Measurements from ENCODE around the gene POPDC2.

The POPDC2 gene

GRCh38 chr3:119611664-119612063, 48.7 kb downstream of the POPDC2 start:
- no peak for TF ChIP-seq CTCF (IDR thresholded peaks at IDR 0.05; ENCODE audit: borderline replicate concordance, extremely low read depth, low read length, poor library complexity, severe bottlenecking)
- TF ChIP-seq EZH2 (IDR thresholded peaks at IDR 0.05; ENCODE audit: borderline replicate concordance, low read depth, low read length, severe bottlenecking) = no peak
- Histone ChIP-seq H4K20me1 (ENCODE audit: insufficient read depth, low read length) (no peaks in the 10 kb centered on the region), H3K4me3 (ENCODE audit: low read depth in 1 of 2, low read length in 2 of 2) (no peak overlapping the region), H3K4me2 (ENCODE audit: insufficient read depth, low read length) (no peak overlapping the region), H3K27ac (ENCODE audit: low read length) (no peak overlapping the region), H3K79me2 (ENCODE audit: insufficient read depth, low read length) (no peaks in the 10 kb centered on the region), H3K27me3 (ENCODE audit: insufficient read depth, low read length, poor library complexity) (no peaks in the 10 kb centered on the region), H3K36me3 (ENCODE audit: insufficient read depth, low read length) (no peaks in the 10 kb centered on the region), H3K9me3 (ENCODE audit: insufficient read depth, low read length, severe bottlenecking) (no peaks in the 10 kb centered on the region), H3K4me1 (ENCODE audit: insufficient read depth, low read length) (no peaks in the 10 kb centered on the region), H3K9ac (ENCODE audit: low read depth, low read length) (no peak overlapping the region), H2AFZ (ENCODE audit: low read depth, low read length) (no peak overlapping the region)
- ATAC-seq (ENCODE audit: insufficient read depth, low read depth) (no peak), DNase-seq (no peak)

- TF ChIP-seq EZH2 (IDR thresholded peaks at IDR 0.05; ENCODE audit: borderline replicate concordance, low read depth, low read length, severe bottlenecking) = no peak
- TF ChIP-seq CTCF (IDR thresholded peaks at IDR 0.05; ENCODE audit: borderline replicate concordance, extremely low read depth, low read length, poor library complexity, severe bottlenecking) = no peak
- Histone ChIP-seq H2AFZ (ENCODE audit: low read depth, low read length) (no peak overlapping the region), H4K20me1 (ENCODE audit: insufficient read depth, low read length) (no peaks in the 10 kb centered on the region), H3K27me3 (ENCODE audit: insufficient read depth, low read length, poor library complexity) (no peaks in the 10 kb centered on the region), H3K4me3 (ENCODE audit: low read depth in 1 of 2, low read length in 2 of 2) (no peak overlapping the region), H3K4me1 (ENCODE audit: insufficient read depth, low read length) (no peaks in the 10 kb centered on the region), H3K79me2 (ENCODE audit: insufficient read depth, low read length) (no peaks in the 10 kb centered on the region), H3K9ac (ENCODE audit: low read depth, low read length) (no peak overlapping the region), H3K36me3 (ENCODE audit: insufficient read depth, low read length) (no peaks in the 10 kb centered on the region), H3K27ac (ENCODE audit: low read length) (no peak overlapping the region), H3K9me3 (ENCODE audit: insufficient read depth, low read length, severe bottlenecking) (no peaks in the 10 kb centered on the region), H3K4me2 (ENCODE audit: insufficient read depth, low read length) (no peak overlapping the region)
- DNase-seq (no peak), ATAC-seq (ENCODE audit: insufficient read depth, low read depth) (no peak)
Measured at GRCh38 chr3:119609301-119609700, 51.1 kb downstream of the POPDC2 start.

- no peaks in the 10 kb centered on the region for H3K27me3 ChIP-seq (ENCODE audit: insufficient read depth, low read length, poor library complexity)
- no peak overlapping the region for H3K4me3 ChIP-seq (ENCODE audit: low read depth in 1 of 2, low read length in 2 of 2)
- no peak overlapping the region for H3K9ac ChIP-seq (ENCODE audit: low read depth, low read length)
- H3K79me2 ChIP-seq (ENCODE audit: insufficient read depth, low read length) = no peaks in the 10 kb centered on the region
- H3K9me3 ChIP-seq (ENCODE audit: insufficient read depth, low read length, severe bottlenecking) = no peaks in the 10 kb centered on the region
- no peaks in the 10 kb centered on the region for H4K20me1 ChIP-seq (ENCODE audit: insufficient read depth, low read length)
- no peak overlapping the region for H3K4me2 ChIP-seq (ENCODE audit: insufficient read depth, low read length)
- DNase-seq (no peak), ATAC-seq (ENCODE audit: insufficient read depth, low read depth) (no peak)
- no peak for TF ChIP-seq CTCF (IDR thresholded peaks at IDR 0.05; ENCODE audit: borderline replicate concordance, extremely low read depth, low read length, poor library complexity, severe bottlenecking)
- no peak overlapping the region for H3K27ac ChIP-seq (ENCODE audit: low read length)
- no peaks in the 10 kb centered on the region for H3K36me3 ChIP-seq (ENCODE audit: insufficient read depth, low read length)
- H3K4me1 ChIP-seq (ENCODE audit: insufficient read depth, low read length) = no peaks in the 10 kb centered on the region
- H2AFZ ChIP-seq (ENCODE audit: low read depth, low read length) = no peak overlapping the region
Measured at GRCh38 chr3:119608405-119609000, 51.9 kb downstream of the POPDC2 start.

GRCh38 chr3:119604878-119605277, 55.5 kb downstream of the POPDC2 start:
- H4K20me1 ChIP-seq (ENCODE audit: insufficient read depth, low read length) = no peaks in the 10 kb centered on the region
- no peak overlapping the region for H3K4me3 ChIP-seq (ENCODE audit: low read depth in 1 of 2, low read length in 2 of 2)
- ATAC-seq (ENCODE audit: insufficient read depth, low read depth) (peak; percentile 42; the same call in 1 of the 3 replicates), DNase-seq (no peak)
- H3K36me3 ChIP-seq (ENCODE audit: insufficient read depth, low read length) = no peaks in the 10 kb centered on the region
- H3K4me1 ChIP-seq (ENCODE audit: insufficient read depth, low read length) = no peaks in the 10 kb centered on the region
- TF ChIP-seq EZH2 (IDR thresholded peaks at IDR 0.05; ENCODE audit: borderline replicate concordance, low read depth, low read length, severe bottlenecking) (no peak), CTCF (IDR thresholded peaks at IDR 0.05; ENCODE audit: borderline replicate concordance, extremely low read depth, low read length, poor library complexity, severe bottlenecking) (no peak)
- no peaks in the 10 kb centered on the region for H3K27me3 ChIP-seq (ENCODE audit: insufficient read depth, low read length, poor library complexity)
- no peaks in the 10 kb centered on the region for H3K9me3 ChIP-seq (ENCODE audit: insufficient read depth, low read length, severe bottlenecking)
- no peak overlapping the region for H3K4me2 ChIP-seq (ENCODE audit: insufficient read depth, low read length)
- H3K27ac ChIP-seq (ENCODE audit: low read length) = no peak overlapping the region
- H3K9ac ChIP-seq (ENCODE audit: low read depth, low read length) = no peak overlapping the region
- no peaks in the 10 kb centered on the region for H3K79me2 ChIP-seq (ENCODE audit: insufficient read depth, low read length)
- H2AFZ ChIP-seq (ENCODE audit: low read depth, low read length) = no peak overlapping the region
